ENCODE results near the gene OR4C45.

GRCh38 chr11:50044647-50045046 is 12.0 kb downstream of the OR4C45 start:
- TF ChIP-seq CTCF (conservative IDR thresholded peaks at IDR 0.05 in 1 of 2, IDR thresholded peaks at IDR 0.05 in 1 of 2; ENCODE audit: low read depth in 1 of 2, low read length in 2 of 2) (no peak), EZH2 (IDR thresholded peaks at IDR 0.05; ENCODE audit: low read length, missing control alignments) (no peak)
